HepG2 (cell line): ENCODE measurements around the gene CD244.

Source experiments
- CBFB ChIP-seq: sonication (generic); formaldehyde crosslinking; IDR thresholded peaks from 2 replicates; pipeline ENCODE4 v1.4.0; 2020; ENCODE audit warnings: missing genetic modification reagents
- NR3C1 ChIP-seq: sonication (generic); formaldehyde crosslinking; IDR thresholded peaks from 2 replicates; pipeline ENCODE4 v1.4.0; 2020; ENCODE audit warnings: missing genetic modification reagents
- POLR2AphosphoS2 ChIP-seq: IDR thresholded peaks from 2 replicates; pipeline ENCODE4 v1.6.1; 2011; ENCODE audit warnings: low read depth, low read length, improper control_type of control experiment
- TAF15 ChIP-seq: fragments of 200-400 bp; formaldehyde crosslinking; IDR thresholded peaks from one replicate; pipeline ENCODE4 v1.6.1; 2018; ENCODE audit warnings: mild to moderate bottlenecking, low read depth, low read length; ENCODE audit not compliant: poor library complexity, severe bottlenecking
- ZNF639 ChIP-seq: conservative IDR thresholded peaks from 2 replicates; pipeline ENCODE4 v1.6.1; 2018; ENCODE audit warnings: missing genetic modification reagents

DNA sequence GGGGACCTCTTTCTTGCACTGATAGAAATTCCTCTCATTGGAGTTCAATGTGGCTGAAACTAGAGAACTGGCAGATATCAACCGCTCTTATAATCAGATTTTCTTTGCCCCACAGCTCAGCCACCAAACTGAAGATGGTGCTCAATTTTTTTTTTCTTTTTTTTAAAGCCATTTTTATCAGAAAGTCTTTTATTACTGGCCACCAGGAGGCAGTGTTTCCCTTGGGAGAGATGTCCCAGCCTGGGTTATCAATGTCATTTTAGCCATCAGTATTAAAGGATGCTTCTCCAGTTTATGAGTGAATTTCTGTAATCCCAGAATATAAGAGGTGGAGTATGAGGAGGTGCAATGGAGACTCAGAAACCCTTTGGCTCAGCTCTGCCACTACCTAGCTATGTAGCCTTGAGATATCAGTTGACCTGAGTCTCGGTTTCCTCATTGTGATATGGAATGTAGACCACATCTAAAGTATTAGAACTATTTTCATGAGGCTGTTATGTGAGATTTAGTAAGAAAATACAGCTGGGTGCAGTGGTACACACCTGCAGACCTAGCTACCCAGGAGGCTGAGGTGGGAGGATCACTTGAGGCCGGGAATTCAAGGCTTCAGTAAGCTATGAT lies 27.6 kb downstream of the CD244 start:
- TF ChIP-seq ZNF639 (no peak), POLR2AphosphoS2 (no peak), TAF15 (no peak), CBFB (CRISPR knock-in tag) (no peak), NR3C1 (CRISPR knock-in tag) (no peak)
